HG02938 (cell line): ENCODE measurements around the gene SELENOO.
"Not testable (repeated sequence)": the region's sequence is repeated elsewhere in the genome, so short reads cannot be mapped to it uniquely, and the experiment has no call there.

ENCODE experiments used
- ATAC-seq: cut with Tn5 transposase; IDR thresholded peaks from one replicate; pipeline ENCODE4 v1.9.1; 2021; ENCODE audit warnings: mild to moderate bottlenecking, moderate library complexity; ENCODE audit not compliant: unreplicated experiment

Gene SELENOO, protein sequence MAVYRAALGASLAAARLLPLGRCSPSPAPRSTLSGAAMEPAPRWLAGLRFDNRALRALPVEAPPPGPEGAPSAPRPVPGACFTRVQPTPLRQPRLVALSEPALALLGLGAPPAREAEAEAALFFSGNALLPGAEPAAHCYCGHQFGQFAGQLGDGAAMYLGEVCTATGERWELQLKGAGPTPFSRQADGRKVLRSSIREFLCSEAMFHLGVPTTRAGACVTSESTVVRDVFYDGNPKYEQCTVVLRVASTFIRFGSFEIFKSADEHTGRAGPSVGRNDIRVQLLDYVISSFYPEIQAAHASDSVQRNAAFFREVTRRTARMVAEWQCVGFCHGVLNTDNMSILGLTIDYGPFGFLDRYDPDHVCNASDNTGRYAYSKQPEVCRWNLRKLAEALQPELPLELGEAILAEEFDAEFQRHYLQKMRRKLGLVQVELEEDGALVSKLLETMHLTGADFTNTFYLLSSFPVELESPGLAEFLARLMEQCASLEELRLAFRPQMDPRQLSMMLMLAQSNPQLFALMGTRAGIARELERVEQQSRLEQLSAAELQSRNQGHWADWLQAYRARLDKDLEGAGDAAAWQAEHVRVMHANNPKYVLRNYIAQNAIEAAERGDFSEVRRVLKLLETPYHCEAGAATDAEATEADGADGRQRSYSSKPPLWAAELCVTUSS

GRCh38 chr22:50200461-50201190 lies at the start of gene SELENOO:
TSS of gene SELENOO (plus strand) at chr22:50201011. CDS start at chr22:50201037, 26 bp downstream.
- ATAC-seq = peak; percentile 61

DNA sequence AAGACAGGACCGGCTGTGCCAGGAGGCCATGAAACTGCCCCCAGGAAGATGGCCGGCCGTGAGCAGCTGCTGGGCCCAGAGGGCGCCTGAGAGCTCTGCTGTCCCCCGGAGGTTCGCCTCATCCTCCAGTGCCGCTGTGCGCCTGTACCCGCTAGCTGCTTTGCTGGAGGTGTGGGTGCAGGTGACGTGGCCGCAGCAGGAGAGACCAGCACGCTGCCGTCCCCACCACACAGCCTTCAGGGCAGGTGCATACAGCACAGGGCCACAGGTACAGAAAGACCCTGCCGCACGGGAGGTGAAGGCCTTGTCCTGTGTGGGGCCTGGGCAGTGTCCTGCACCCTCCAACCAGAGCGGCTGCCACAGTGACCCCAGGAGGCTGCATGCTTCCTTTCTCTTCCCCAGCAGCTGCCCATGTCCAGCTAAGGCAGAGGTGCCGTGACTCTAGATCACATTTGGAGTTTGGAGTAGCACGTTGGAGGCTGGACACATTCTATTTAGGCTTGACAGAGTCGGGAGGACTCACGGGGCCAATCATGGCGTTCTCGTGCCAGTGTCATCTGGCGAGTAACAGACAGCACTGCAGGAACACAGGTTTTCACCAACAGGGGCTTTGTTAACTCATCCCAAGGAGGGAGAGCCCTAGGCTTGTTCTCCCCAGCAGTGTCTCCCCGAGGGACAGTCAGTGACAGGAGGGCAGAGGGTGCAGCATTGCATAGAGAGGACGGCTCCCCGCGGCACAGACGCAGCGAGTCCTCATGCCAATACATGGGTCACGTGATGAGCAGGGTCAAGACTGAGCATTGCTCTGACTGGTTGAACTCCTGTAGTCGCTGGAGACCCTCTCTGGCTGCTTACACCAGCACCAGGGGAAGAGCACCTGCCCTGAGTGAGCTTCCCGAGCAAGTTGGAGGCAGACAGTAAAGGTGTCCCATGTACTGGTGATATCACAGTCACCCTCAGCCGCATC lies 49.0 kb upstream of the SELENOO start:
- no peak for ATAC-seq

DNA sequence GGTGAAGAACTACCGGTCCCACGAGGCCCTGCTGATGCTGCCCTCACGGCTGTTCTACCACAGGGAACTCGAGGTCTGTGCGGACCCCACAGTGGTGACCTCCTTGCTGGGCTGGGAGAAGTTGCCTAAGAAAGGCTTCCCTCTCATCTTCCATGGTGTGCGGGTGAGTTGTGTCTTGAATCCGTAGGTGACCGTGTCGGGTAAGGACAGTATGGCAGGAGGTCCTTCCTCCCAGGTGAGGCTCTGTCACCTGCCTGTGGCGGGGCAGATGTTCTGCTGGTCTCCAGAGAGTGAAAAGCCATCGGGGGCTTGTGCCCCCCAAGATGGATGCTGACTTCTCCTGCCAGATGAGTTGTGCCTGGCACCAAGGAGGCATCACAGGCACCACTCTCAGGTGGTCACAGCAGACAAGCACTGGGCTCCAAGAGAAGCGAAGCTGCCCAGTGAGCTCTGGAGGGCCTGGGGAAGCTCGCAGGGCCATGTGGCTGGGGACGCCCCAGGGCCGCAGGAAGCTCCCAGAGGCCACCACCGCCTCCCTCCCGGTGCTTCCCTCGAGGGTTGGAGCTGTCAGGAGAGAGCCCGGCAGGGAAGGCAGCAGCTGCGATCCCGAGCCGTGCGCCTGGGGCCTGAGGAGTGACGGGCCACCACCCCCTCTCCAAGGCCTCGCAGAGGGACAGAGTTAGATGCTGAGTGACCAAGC lies 47.6 kb upstream of the SELENOO start:
- no peak for ATAC-seq

DNA sequence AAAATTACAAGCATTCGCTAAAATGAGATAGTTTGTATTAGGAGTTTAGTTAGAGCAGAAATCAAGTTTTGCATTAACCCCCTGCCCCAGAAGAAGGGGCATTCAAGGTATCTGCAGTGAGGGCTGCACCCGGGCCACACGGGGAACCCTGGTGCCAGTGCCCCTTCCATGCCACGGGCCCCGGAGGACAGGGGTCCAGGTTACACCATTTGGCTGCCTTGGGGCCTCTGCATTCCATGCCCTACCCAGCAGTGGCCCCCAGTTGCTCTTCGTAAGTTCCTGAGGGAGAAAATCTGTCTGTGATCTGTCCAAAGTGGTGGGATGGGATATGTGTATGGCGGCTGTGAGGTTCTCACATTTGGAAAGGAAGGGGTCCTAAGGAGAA lies 47.1 kb upstream of the SELENOO start:
- no peak for ATAC-seq

DNA sequence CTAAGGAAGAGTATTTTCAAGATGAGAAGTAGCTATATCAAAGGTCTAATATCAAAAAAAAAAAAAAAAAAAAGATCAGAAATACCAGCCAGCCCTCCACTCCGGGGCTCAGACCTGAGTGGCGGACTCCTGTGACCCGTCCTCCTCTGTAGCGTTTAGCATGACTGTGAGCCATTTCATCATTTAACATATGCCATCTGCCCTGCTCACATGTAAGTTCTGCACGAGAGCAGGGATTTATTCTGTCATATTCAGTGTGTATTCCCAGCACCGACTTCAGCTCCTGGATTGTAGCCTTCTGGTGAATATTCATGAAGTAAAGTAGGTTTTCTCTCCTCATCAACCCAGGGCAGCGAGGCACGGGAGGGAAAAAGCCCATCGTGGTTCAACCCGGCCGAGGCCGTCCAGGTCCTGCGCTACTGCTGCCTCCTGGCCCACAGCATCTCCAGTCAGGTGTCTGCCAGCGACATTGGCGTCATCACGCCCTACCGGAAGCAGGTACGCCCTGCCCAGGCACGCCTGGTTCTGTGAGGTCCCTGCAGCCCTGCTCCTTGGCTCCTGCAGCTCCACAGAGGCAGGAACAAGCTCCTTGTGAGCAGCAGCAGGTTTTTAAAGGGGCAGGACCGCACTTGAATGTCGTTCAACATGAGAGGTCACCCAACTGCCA lies 43.0 kb upstream of the SELENOO start:
- ATAC-seq = no peak

- no peak for ATAC-seq
Measured at GRCh38 chr22:50160947-50161346, 39.9 kb upstream of the SELENOO start.

GRCh38 chr22:50161508-50162390 lies 39.1 kb upstream of the SELENOO start:
- no peak for ATAC-seq

DNA sequence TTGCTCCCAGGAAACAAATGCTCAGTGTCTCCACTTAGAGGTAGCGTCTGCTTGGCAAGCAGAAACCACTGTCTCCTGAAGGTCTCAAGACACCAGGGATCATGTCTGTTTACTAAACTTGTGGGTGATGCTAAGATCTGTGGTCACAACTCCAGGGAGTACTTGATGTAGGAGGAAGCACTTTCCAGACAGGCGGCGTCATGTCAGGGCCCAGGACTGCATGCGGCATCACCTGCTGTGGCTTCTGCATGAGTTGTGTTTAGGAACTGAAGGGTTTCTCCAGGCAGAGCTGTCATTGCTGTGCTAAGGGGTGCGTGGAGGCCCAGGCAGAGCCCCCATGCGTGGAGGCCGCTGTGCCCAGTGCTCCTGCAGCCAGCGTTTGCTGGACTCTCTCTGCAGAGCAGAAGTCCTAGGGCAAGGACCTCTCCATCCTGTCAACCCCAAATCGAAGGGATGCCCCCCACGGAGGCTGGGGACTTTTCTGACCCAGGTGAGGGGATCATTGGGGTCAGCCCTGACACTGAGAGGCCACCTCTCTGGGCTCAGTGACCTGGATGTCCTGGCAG lies 38.3 kb upstream of the SELENOO start:
- ATAC-seq = no peak

DNA sequence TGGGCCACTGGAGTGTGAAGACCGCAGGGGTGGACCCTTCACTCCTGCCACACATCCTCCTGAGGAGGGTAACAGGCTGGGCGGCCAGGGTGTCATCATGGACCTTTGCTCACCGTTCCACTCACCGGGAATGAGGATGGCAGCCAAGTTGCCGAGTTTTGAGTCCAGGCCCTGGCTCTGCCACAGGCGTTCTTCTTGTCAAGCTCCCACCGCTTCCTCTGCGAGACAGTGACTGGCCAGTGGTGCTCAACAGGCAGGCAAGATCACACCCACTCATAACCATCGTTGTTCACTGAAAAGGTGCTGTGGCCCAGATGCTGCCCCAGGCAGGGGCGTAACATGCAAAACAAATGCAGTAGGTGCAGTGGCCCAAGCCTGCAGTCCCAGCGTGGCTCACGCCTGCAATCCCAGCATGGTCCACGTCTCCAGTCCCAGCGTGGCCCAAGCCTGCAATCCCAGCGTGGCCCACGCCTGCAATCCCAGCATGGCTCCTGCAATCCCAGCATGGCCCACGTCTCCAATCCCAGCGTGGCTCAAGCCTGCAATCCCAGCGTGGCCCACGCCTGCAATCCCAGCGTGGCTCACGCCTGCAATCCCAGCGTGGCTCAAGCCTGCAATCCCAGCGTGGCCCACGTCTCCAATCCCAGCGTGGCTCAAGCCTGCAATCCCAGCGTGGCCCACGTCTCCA lies 35.2 kb upstream of the SELENOO start:
- no peak for ATAC-seq

DNA sequence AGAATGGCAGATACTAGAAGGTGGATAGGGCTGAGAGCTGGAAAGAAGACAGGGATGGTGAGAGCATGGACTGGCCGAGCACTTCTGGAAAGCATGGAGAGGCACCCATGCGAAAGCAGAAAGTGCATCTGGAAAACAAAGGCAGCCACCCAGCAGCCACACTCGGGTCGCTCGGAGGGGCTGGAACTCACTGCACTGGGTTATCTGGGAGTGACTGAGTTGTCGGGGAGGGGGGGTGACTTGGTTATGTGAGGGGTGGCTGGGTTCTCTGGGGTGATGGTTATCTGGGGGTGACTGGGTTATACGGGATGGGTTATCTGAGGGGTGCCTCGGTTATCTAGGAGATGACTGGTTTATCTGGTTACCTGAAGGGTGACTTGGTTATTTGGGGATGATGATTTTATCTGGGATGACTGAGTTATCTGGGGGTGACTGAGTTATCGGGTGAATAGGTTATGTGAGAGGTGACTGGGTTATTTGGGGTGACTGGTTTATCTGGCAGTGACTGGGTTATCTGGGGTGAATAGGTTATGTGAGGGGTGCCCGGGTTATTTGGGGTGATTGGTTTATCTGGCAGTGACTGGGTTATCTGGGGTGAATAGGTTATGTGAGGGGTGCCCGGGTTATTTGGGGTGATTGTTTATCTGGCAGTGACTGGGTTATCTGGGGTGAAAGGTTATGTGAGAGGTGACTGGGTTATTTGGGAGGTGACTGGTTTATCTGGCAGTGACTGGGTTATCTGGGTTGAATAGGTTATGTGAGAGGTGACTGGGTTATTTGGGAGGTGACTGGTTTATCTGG lies 32.9 kb upstream of the SELENOO start:
- ATAC-seq = no peak

- ATAC-seq = not testable (repeated sequence)
Measured at GRCh38 chr22:50168490-50169180, 32.2 kb upstream of the SELENOO start.

DNA sequence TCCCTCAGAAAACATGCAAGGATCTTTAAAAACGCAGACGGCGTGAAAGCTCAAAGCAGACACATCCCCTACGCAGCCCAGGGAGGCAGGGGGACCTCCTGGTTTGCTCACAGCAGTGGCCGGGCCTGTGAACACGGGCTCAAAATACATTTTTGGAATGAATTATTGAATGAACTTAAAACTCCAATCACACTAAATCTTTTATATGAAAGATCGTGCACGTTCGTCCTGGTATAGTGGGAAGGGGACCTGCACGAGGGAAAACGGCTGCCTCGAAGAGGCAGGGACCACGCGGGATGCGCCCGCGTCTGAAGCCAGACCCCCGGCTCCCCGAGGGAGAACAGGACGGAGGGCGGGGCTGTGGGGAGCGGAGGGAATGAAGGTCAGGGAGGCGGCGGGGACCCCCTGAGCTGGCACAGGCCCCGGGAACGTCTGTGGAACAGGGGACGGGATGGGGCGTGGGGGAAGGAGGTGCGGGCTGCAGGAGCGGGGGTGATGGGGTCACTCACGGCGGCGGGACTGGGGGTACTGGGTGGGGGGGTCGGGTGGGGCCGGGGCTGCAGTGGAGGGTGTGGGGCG lies 31.5 kb upstream of the SELENOO start:
- ATAC-seq = no peak

GRCh38 chr22:50169774-50170341 lies 31.0 kb upstream of the SELENOO start:
- ATAC-seq = no peak

DNA sequence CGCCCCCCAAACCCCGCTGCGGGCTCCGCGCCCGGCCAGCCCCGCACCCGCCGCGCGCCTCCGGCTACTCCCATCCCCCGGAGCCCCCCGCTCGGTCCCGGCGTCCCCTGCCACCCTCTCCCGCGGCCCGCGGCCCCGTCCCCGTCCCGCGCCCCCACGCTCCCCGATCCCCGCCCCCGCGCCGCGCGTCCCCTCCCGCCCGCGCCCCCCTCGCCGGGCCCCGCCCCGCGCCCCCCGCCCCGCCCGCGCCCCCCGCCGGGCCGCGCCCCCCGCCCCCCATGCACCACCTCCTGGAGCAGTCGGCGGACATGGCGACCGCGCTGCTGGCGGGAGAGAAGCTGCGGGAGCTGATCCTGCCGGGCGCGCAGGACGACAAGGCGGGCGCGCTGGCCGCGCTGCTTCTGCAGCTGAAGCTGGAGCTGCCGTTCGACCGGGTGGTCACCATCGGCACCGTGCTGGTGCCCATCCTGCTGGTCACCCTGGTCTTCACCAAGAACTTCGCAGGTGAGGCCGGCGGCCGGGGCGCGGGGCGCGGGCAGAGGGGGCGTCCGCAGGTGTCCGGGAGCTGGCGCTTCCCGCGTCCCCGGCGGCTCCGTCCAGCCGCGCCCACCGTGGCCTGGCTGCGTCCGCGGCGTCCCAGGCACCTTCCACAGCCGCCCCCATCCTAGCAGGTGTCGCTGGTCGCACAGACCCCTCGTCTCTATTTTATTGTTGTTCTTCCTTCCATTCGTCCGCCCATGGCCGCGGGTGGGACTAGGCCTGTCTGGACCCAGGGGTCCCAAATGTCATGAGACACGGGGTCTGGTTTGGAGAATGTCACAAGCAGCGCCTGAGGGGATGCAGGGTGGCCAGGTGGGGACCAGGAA lies 30.1 kb upstream of the SELENOO start, which contains the start of gene PANX2:
Gene PANX2, plus strand, starts transcription at position 279 of the 866 bp plus-strand sequence. Its CDS starts 0 bp downstream, at position 279.
- ATAC-seq = no peak
